DOHH2 (cell line): ENCODE measurements around the gene SIK3.

Source experiments
- H3F3A ChIP-seq: fragments of 200-600 bp; sonication (generic), shearing (Covaris generic); 2 replicates; pipeline ENCODE4 v1.6.0; 2016; ENCODE audit warnings: antibody characterized with exemption, mild to moderate bottlenecking; ENCODE audit not compliant: control insufficient read depth, insufficient read depth
- H3K27ac ChIP-seq: fragments of 200-600 bp; sonication (generic); 2 replicates; pipeline ENCODE4 v1.5.1; 2014; ENCODE audit warnings: low read depth, mild to moderate bottlenecking, low read length, moderate library complexity
- H3K27me3 ChIP-seq: fragments of 200-600 bp; sonication (generic); 2 replicates; pipeline ENCODE4 v1.6.1; 2014; ENCODE audit warnings: mild to moderate bottlenecking, low read length, mixed read lengths; ENCODE audit not compliant: control insufficient read depth
- H3K36me3 ChIP-seq: fragments of 200-600 bp; sonication (generic); 2 replicates; pipeline ENCODE4 v1.6.1; 2014; ENCODE audit warnings: mild to moderate bottlenecking, low read length, moderate library complexity, mixed read lengths; ENCODE audit not compliant: control insufficient read depth
- H3K4me1 ChIP-seq: fragments of 200-600 bp; sonication (generic); 2 replicates; pipeline ENCODE4 v1.6.1; 2014; ENCODE audit warnings: mild to moderate bottlenecking, low read length, mixed read lengths; ENCODE audit not compliant: control insufficient read depth
- H3K4me2 ChIP-seq: fragments of 200-600 bp; sonication (generic); 2 replicates; pipeline ENCODE4 v1.6.0; 2014; ENCODE audit warnings: mild to moderate bottlenecking, low read length, moderate library complexity
- H3K4me3 ChIP-seq: fragments of 200-600 bp; sonication (generic); 2 replicates; pipeline ENCODE4 v1.5.1; 2014; ENCODE audit warnings: mild to moderate bottlenecking, low read length, mixed read lengths
- H3K79me2 ChIP-seq: fragments of 200-600 bp; sonication (generic); 2 replicates; pipeline ENCODE4 v1.6.1; 2014; ENCODE audit warnings: mild to moderate bottlenecking, low read length, mixed read lengths; ENCODE audit not compliant: control insufficient read depth
- H3K9me2 ChIP-seq: fragments of 200-600 bp; sonication (generic); replicated peaks from 2 replicates; pipeline ENCODE4 v1.6.1; 2014; ENCODE audit warnings: mild to moderate bottlenecking, low read length, mixed read lengths; ENCODE audit not compliant: control insufficient read depth
- H3K9me3 ChIP-seq: fragments of 200-600 bp; sonication (generic); 2 replicates; pipeline ENCODE4 v1.6.1; 2014; ENCODE audit warnings: antibody characterized with exemption, low read length, mixed read lengths; ENCODE audit not compliant: control insufficient read depth, insufficient read depth
- H4K20me1 ChIP-seq: fragments of 200-600 bp; sonication (generic); 2 replicates; pipeline ENCODE4 v1.6.0; 2014; ENCODE audit warnings: low read depth, mild to moderate bottlenecking, antibody characterized with exemption, low read length, moderate library complexity; ENCODE audit not compliant: control insufficient read depth, insufficient read depth
- EZH2phosphoT487 ChIP-seq: fragments of 200-600 bp; sonication (generic); IDR thresholded peaks from 2 replicates; pipeline ENCODE4 v1.6.1; 2017; ENCODE audit warnings: borderline replicate concordance, mild to moderate bottlenecking, antibody characterized with exemption, low read length, moderate library complexity, mixed read lengths
- TF ChIP-seq, protein P1 (sequence below): fragments of 200-600 bp; sonication (generic); IDR thresholded peaks from one replicate; pipeline ENCODE4 v1.5.1; 2014; ENCODE audit warnings: antibody characterized with exemption, mild to moderate bottlenecking, low read depth, low read length; ENCODE audit not compliant: poor library complexity, severe bottlenecking

SIK3 gene

DNA sequence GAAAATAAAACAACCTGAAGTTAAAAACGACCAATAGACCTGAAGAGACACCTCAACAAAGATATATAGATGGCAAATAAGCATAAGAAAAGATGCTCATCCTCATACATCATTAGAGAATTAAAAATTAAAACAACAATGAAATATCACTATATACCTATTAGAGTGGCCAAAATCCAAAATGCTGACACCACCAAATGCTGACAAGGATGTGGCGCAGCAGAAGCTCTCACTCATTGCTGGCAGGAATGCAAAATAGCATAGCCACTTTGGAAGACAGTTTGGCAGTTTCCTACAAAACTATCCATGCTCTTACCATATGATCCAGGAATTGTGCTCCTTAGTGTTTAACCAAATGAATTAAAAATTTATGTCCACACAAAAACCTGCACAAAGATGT lies 205.9 kb downstream of the SIK3 start:
- Histone ChIP-seq H3F3A (no peaks in the 10 kb centered on the region), H3K36me3 (peaks cover 30% of the 10 kb centered on the region), H3K27ac (no peak overlapping the region), H3K4me2 (no peak overlapping the region), H3K4me1 (peaks cover 7% of the 10 kb centered on the region), H3K79me2 (no peaks in the 10 kb centered on the region), H3K9me2 (no peaks in the 10 kb centered on the region), H3K27me3 (no peaks in the 10 kb centered on the region), H3K9me3 (no peaks in the 10 kb centered on the region), H4K20me1 (no peaks in the 10 kb centered on the region), H3K4me3 (no peak overlapping the region)
- TF ChIP-seq, protein P1, sequence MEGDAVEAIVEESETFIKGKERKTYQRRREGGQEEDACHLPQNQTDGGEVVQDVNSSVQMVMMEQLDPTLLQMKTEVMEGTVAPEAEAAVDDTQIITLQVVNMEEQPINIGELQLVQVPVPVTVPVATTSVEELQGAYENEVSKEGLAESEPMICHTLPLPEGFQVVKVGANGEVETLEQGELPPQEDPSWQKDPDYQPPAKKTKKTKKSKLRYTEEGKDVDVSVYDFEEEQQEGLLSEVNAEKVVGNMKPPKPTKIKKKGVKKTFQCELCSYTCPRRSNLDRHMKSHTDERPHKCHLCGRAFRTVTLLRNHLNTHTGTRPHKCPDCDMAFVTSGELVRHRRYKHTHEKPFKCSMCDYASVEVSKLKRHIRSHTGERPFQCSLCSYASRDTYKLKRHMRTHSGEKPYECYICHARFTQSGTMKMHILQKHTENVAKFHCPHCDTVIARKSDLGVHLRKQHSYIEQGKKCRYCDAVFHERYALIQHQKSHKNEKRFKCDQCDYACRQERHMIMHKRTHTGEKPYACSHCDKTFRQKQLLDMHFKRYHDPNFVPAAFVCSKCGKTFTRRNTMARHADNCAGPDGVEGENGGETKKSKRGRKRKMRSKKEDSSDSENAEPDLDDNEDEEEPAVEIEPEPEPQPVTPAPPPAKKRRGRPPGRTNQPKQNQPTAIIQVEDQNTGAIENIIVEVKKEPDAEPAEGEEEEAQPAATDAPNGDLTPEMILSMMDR, result no peak
- no peak for TF ChIP-seq EZH2phosphoT487

DNA sequence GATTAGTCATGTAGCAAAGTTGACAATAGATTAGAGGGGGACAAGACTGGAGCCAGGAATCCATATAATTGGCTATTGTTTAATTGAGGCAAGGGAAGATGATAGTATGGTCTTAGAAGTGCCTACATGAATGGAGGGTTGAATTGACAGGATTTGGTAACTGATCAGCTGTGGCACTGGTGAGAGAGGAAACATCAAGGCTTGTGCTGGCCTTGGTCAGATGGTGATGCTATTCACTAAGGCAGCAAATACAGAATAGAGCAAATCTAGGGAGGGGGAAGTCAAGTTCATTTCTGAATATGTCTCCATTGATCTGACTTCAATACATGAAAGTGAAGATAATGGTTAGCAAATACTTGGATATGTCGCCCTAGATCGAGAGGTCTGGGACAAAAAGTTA lies 206.5 kb downstream of the SIK3 start:
- H3K27me3 ChIP-seq, result no peaks in the 10 kb centered on the region
- TF ChIP-seq, protein P1, result no peak
- no peak for TF ChIP-seq EZH2phosphoT487
- H3K27ac ChIP-seq, result no peak overlapping the region
- H3K4me3 ChIP-seq, result no peak overlapping the region
- H3K4me2 ChIP-seq, result no peak overlapping the region
- peaks cover 25% of the 10 kb centered on the region for H3K36me3 ChIP-seq
- no peaks in the 10 kb centered on the region for H3K9me2 ChIP-seq
- no peaks in the 10 kb centered on the region for H3K9me3 ChIP-seq
- no peaks in the 10 kb centered on the region for H4K20me1 ChIP-seq
- H3F3A ChIP-seq, result no peaks in the 10 kb centered on the region
- H3K4me1 ChIP-seq, result peaks cover 7% of the 10 kb centered on the region
- no peaks in the 10 kb centered on the region for H3K79me2 ChIP-seq

- no peaks in the 10 kb centered on the region for H3F3A ChIP-seq
- no peaks in the 10 kb centered on the region for H3K9me3 ChIP-seq
- no peaks in the 10 kb centered on the region for H3K79me2 ChIP-seq
- no peaks in the 10 kb centered on the region for H4K20me1 ChIP-seq
- no peak for TF ChIP-seq EZH2phosphoT487
- TF ChIP-seq, protein P1, result no peak
- H3K4me2 ChIP-seq, result no peak overlapping the region
- peaks cover 15% of the 10 kb centered on the region for H3K36me3 ChIP-seq
- no peaks in the 10 kb centered on the region for H3K9me2 ChIP-seq
- H3K4me3 ChIP-seq, result no peak overlapping the region
- H3K27ac ChIP-seq, result no peak overlapping the region
- no peaks in the 10 kb centered on the region for H3K27me3 ChIP-seq
- H3K4me1 ChIP-seq, result peaks cover 7% of the 10 kb centered on the region
Measured at GRCh38 chr11:116890607-116891006, 207.6 kb downstream of the SIK3 start.

- Histone ChIP-seq H4K20me1 (no peaks in the 10 kb centered on the region), H3K9me2 (no peaks in the 10 kb centered on the region), H3K4me3 (no peak overlapping the region), H3K36me3 (peaks cover 13% of the 10 kb centered on the region; the same call in 1 of the 2 replicates), H3F3A (no peaks in the 10 kb centered on the region), H3K4me1 (peaks cover 7% of the 10 kb centered on the region), H3K4me2 (no peak overlapping the region), H3K9me3 (no peaks in the 10 kb centered on the region), H3K79me2 (no peaks in the 10 kb centered on the region), H3K27ac (no peak overlapping the region), H3K27me3 (no peaks in the 10 kb centered on the region)
- TF ChIP-seq EZH2phosphoT487, result no peak
- TF ChIP-seq, protein P1, result no peak
Measured at GRCh38 chr11:116890193-116890592, 208.0 kb downstream of the SIK3 start.
